CD4-positive, alpha-beta T cell treated with Interleukin-17A for 1 hour (primary cell): ENCODE measurements around the gene AFF3.
"Not testable (repeated sequence)": the region's sequence is repeated elsewhere in the genome, so short reads cannot be mapped to it uniquely, and the experiment has no call there.

Experiments used
- DNase-seq: peaks from one replicate; pipeline ENCODE4 v3.0.0-alpha.2; 2020

Gene AFF3

GRCh38 chr2:100146657-100146960, 4.2 kb upstream of the AFF3 start:
- no peak for DNase-seq

DNA sequence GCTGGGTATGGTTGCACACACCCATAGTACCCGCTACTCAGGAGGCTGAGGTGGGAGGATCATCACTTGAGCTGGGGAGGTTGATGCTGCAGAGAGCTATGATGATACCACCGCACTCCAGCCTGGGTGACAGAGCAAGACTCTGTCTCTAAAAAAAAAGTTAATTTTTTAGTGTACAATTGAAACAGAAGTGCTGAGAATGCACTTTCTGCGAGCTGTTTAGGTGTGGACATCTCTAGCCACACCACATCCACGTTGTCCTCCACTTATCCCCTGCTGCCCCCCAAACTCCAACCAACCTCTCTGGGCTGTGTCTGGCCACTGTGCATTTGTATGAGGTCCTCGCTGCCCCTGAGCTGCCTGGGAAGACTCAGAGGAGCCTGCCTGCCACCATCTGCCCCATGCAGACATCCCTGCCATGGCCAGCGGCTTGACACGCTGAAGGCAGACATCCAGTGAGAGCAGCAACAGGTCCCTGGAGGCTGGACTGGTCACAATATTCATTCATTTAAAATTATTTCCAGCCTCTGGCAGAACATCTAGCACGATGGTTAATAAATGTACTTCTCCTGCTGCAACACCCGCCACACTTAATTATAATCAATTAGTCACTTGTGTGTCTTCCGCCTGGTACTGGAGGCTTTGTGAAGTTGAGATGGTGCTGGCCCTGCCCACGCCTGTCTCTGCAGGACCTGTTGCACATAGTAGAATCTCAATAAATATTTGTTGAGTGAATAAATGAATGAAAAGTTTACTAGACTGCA, 3.7 kb upstream of the AFF3 start:
- DNase-seq = no peak

- no peak for DNase-seq
Measured at GRCh38 chr2:100143286-100143685, 896 bp upstream of the AFF3 start.

DNA sequence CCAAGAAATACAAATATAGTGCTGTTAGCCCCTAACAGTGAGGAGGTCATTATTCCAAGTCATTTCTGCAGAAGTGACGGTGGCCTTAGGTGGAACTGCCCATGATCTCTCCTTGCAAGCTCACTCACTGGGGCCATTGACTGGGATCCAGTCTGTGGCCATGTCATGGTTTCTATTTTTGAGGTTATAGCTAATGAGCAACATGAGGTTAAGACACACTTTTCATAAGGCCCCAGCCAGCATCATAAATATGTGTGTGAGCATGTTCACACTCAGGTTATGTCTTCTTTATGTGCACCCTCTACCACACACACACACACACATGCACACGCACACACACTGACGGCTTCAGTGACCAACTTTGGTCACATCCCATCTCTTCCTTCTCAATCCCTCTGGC, 484 bp downstream of the AFF3 start:
- DNase-seq = no peak

DNA sequence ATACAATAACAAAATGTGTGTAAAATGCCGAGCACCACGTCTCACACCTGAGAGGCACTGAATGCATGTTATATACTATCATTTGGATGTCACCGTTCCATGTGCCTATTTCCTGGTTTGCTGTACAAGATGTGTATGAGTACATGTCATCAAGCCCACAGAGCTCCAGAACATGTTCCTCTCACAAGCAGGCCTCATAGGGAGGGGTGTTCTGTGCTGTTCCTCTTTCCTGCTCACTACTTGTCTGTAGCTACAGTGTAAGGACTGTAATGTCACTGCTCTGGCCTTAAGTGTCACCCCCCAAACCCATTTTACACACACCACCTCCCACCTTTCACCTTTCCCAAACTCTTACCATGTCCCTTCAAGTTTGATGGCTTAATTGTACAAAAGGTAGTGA, 1.8 kb downstream of the AFF3 start:
- DNase-seq = peak; percentile 7

- no peak for DNase-seq
Measured at GRCh38 chr2:100137866-100138570, 4.4 kb downstream of the AFF3 start.

- DNase-seq = no peak
Measured at GRCh38 chr2:100137318-100137717, 5.1 kb downstream of the AFF3 start.

DNA sequence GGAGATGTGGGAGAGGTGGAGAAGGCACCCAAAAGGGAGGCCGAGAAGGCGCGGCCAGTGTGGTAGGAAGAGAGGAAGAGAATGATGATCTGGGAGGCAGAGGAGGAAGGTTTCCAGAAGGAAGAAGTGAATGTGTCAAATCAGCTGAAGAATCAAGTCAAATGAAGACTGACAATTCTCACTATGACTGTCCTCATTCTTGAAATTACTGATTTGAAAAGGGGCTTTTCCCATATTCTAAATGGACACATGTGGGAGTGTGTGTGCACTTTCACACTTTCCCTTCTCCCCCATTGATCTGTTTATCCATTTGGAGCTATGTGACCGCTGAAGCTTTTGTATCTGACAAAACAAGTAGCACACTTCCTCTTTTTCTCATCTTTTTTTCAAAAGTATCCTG, 6.1 kb downstream of the AFF3 start:
- DNase-seq = no peak

GRCh38 chr2:100135415-100135814, 7.0 kb downstream of the AFF3 start:
- no peak for DNase-seq

GRCh38 chr2:100130595-100131391, 11.6 kb downstream of the AFF3 start:
- DNase-seq = no peak

- DNase-seq = no peak
Measured at GRCh38 chr2:100126897-100127401, 15.4 kb downstream of the AFF3 start.

DNA sequence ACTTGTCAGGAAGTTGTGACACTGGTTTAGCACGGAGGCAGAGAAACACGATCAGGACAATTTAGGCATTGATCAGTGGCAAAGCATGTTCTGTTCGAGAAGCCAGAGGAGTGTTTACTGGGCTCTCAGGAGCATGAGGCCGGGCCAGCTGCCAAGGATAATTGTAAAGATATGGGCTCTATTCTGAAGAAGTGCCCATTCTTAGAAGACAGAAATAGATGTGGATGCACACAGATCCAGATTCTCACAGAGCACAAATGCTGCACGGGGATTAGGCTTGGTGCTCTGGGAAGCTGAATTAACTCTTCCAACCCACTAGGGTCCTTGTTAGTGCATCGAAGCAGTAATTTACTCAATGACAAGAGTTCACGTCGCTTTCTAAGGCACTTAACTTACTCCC, 16.2 kb downstream of the AFF3 start:
- DNase-seq = no peak

GRCh38 chr2:100125626-100126025, 16.8 kb downstream of the AFF3 start:
- no peak for DNase-seq

DNA sequence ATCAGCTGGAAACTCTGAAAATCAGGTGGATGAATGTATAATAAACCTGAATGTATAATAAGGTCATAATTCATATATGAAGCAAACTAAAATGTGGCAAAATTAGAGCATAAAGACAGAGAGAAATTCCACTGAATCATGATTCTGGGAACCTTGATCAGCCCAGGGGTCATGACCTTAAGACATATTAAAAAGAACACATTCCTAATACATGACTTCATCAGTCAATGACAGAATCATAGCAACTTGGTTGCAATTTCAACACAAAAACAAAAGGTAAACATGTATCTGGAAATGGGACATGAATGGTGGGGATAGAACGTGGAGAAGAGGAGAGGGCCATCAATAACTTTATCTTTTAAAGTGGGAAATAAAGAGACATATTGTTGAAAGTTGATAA, 17.6 kb downstream of the AFF3 start:
- no peak for DNase-seq

- no peak for DNase-seq
Measured at GRCh38 chr2:100121124-100121718, 21.2 kb downstream of the AFF3 start.

- no peak for DNase-seq
Measured at GRCh38 chr2:100119235-100119634, 23.2 kb downstream of the AFF3 start.

DNA sequence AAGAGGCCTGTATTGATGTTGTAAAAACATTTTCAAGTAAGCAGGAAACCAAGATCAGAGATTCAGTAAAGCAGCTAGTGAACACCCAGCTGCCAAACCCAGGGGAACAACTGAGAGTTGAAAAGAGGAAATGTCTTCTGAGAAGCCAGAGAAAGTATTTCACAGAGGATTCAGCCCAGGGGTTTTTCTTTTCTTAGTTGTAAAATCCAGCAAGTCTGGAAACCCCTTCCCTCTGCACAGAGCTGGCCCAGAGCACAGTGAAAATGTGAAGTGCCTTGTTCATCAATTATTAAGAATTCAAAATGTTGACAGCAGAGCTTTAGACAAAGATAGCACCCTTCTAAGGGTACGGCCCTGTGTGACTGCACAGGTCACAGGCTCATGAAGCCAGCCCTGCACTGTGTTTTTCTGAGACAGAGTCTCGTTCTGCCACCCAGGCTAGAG, 28.4 kb downstream of the AFF3 start:
- no peak for DNase-seq

DNA sequence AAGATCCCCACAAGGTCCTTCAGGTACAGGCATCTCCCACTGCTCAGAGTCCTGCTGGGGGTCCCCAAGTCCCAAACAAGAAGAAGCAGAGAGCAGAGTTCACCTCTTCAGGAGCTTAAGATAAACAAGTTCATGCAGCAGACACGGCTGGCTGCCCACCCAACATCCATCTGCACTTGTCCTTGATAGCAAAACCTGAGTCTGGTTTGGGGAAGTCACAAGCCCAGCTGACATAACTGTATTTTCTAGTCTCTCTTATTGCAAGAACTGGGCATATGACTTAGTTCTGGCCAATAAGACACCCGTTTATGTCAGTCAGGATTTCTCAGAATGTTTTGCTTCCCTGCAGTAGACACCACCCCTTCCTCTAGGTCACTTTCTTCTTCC, 31.8 kb downstream of the AFF3 start:
- no peak for DNase-seq

- no peak for DNase-seq
Measured at GRCh38 chr2:100109986-100110613, 32.3 kb downstream of the AFF3 start.

- DNase-seq = not testable (repeated sequence)
Measured at GRCh38 chr2:100108648-100109020, 33.8 kb downstream of the AFF3 start.

- DNase-seq = no peak
Measured at GRCh38 chr2:100107906-100108647, 34.3 kb downstream of the AFF3 start.

DNA sequence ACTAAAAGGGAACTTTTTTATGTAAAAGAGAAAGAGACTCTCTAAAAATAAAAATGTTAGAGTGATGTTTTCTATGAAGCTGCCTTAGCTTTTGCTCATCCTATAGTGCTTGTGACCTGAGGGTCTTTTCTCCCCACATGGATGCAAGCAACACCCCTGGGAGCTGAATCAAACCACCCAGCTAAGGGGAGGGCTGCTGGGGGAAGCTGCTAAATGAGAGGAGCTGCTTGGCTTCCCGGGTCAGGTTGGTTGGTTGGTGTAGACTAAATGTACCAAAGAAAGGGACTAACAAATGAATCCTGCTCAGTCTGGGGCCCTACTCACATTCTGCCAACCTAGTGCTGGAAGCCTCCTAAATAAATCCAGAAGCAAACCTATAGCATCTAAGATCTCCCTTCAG, 35.0 kb downstream of the AFF3 start:
- DNase-seq = no peak
